Measurements from ENCODE around the gene MYOCOS.
A peak's percentile ranks its signal among the peaks of the same experiment; 100 is the strongest.
"Not testable (repeated sequence)": the region's sequence is repeated elsewhere in the genome, so short reads cannot be mapped to it uniquely, and the experiment has no call there.

MYOCOS gene

GRCh38 chr1:171622152-171622462 lies at the start of gene MYOCOS:
MYOCOS (plus strand) TSS chr1:171622243; CDS start chr1:171623884, 1,641 bp downstream.
- no peak for DNase-seq

- no peak for DNase-seq
These were observed 45.9 kb upstream of the MYOCOS start for GRCh38 chr1:171576144-171576543.

- DNase-seq, result no peak
These were observed 40.8 kb upstream of the MYOCOS start for GRCh38 chr1:171581226-171581625.

- no peak for DNase-seq
These were observed 40.3 kb upstream of the MYOCOS start for GRCh38 chr1:171581766-171582165.

GRCh38 chr1:171582589-171582988 lies 39.5 kb upstream of the MYOCOS start:
- DNase-seq, result no peak

- DNase-seq, result no peak
These were observed 38.3 kb upstream of the MYOCOS start for GRCh38 chr1:171583591-171584201.

GRCh38 chr1:171585715-171586114 lies 36.3 kb upstream of the MYOCOS start:
- no peak for DNase-seq

GRCh38 chr1:171588230-171588629 lies 33.8 kb upstream of the MYOCOS start:
- no peak for DNase-seq

- no peak for DNase-seq
These were observed 32.0 kb upstream of the MYOCOS start for GRCh38 chr1:171590022-171590421.

- no peak for DNase-seq
These were observed 26.7 kb upstream of the MYOCOS start for GRCh38 chr1:171595324-171595723.

- DNase-seq, result no peak
These were observed 25.9 kb upstream of the MYOCOS start for GRCh38 chr1:171596119-171596518.

- no peak for DNase-seq
These were observed 25.3 kb upstream of the MYOCOS start for GRCh38 chr1:171596705-171597104.

- no peak for DNase-seq
These were observed 24.8 kb upstream of the MYOCOS start for GRCh38 chr1:171597203-171597602.

- not testable (repeated sequence) for DNase-seq
These were observed 21.7 kb upstream of the MYOCOS start for GRCh38 chr1:171600310-171600709.

GRCh38 chr1:171600862-171601261 lies 21.2 kb upstream of the MYOCOS start:
- DNase-seq, result no peak

GRCh38 chr1:171603042-171603441 lies 19.0 kb upstream of the MYOCOS start:
- DNase-seq, result not testable (repeated sequence)

- DNase-seq, result peak; percentile 54
These were observed 15.6 kb upstream of the MYOCOS start for GRCh38 chr1:171606402-171606941.

GRCh38 chr1:171610385-171610784 lies 11.7 kb upstream of the MYOCOS start:
- DNase-seq, result no peak

- no peak for DNase-seq
These were observed 10.7 kb upstream of the MYOCOS start for GRCh38 chr1:171611306-171611705.

- no peak for DNase-seq
These were observed 8.8 kb upstream of the MYOCOS start for GRCh38 chr1:171613282-171613681.

GRCh38 chr1:171615122-171615906 lies 6.7 kb upstream of the MYOCOS start:
- DNase-seq, result not testable (repeated sequence)

GRCh38 chr1:171616586-171616985 lies 5.5 kb upstream of the MYOCOS start:
- no peak for DNase-seq

- DNase-seq, result no peak
These were observed 1.7 kb downstream of the MYOCOS start for GRCh38 chr1:171623651-171624331.

- no peak for DNase-seq
These were observed 3.2 kb downstream of the MYOCOS start for GRCh38 chr1:171625225-171625624.
